HTR-8/SVneo (cell line): ENCODE data around the gene PPP1R15B.

Experiments used
- DNase-seq: peaks from one replicate; pipeline ENCODE4 v3.0.0; 2011; ENCODE audit warnings: low spot score, mixed read lengths; ENCODE audit not compliant: insufficient read length
- FAIRE-seq: peaks from 2 replicates; lab custom pipeline; 2011; peaks lifted over from hg19 to GRCh38; lab: Jason Lieb, UNC

The PPP1R15B gene

GRCh38 chr1:204445860-204446412 is 34.3 kb upstream of the PPP1R15B start:
- FAIRE-seq (no peak), DNase-seq (peak; percentile 39)

- no peak for DNase-seq
Observed at GRCh38 chr1:204443871-204444581, 32.4 kb upstream of the PPP1R15B start.

GRCh38 chr1:204443260-204443619 is 31.6 kb upstream of the PPP1R15B start:
- no peak for FAIRE-seq

More at GRCh38 chr1:204443871-204444581, 32.4 kb upstream of the PPP1R15B start:
- no peak for FAIRE-seq

GRCh38 chr1:204442376-204443259 is 31.0 kb upstream of the PPP1R15B start:
- no peak for DNase-seq
- no peak for FAIRE-seq

More at GRCh38 chr1:204443260-204443619, 31.6 kb upstream of the PPP1R15B start:
- DNase-seq, result no peak

GRCh38 chr1:204441558-204441957 is 29.9 kb upstream of the PPP1R15B start:
- FAIRE-seq, result no peak

GRCh38 chr1:204439621-204440375 is 28.2 kb upstream of the PPP1R15B start:
- FAIRE-seq (no peak), DNase-seq (no peak)

More at GRCh38 chr1:204441558-204441957, 29.9 kb upstream of the PPP1R15B start:
- DNase-seq, result no peak

- FAIRE-seq (no peak), DNase-seq (peak; percentile 85)
Observed at GRCh38 chr1:204438628-204439027, 27.0 kb upstream of the PPP1R15B start.

- FAIRE-seq (no peak), DNase-seq (no peak)
Observed at GRCh38 chr1:204437796-204438570, 26.4 kb upstream of the PPP1R15B start.

- no peak for FAIRE-seq
- no peak for DNase-seq
Observed at GRCh38 chr1:204435872-204436271, 24.3 kb upstream of the PPP1R15B start.

GRCh38 chr1:204435381-204435831 is 23.8 kb upstream of the PPP1R15B start:
- FAIRE-seq (no peak), DNase-seq (no peak)

- FAIRE-seq (no peak), DNase-seq (no peak)
Observed at GRCh38 chr1:204434116-204434755, 22.6 kb upstream of the PPP1R15B start.

- DNase-seq (no peak), FAIRE-seq (no peak)
Observed at GRCh38 chr1:204432708-204433107, 21.1 kb upstream of the PPP1R15B start.

- DNase-seq, result peak; percentile 79
- FAIRE-seq, result peak; percentile 58
Observed at GRCh38 chr1:204431310-204432184, 19.9 kb upstream of the PPP1R15B start.

GRCh38 chr1:204429746-204430145 is 18.1 kb upstream of the PPP1R15B start:
- DNase-seq (no peak), FAIRE-seq (no peak)

GRCh38 chr1:204426971-204427701 is 15.5 kb upstream of the PPP1R15B start:
- DNase-seq, result no peak
- no peak for FAIRE-seq

- FAIRE-seq (no peak), DNase-seq (no peak)
Observed at GRCh38 chr1:204426474-204426873, 14.9 kb upstream of the PPP1R15B start.

GRCh38 chr1:204426035-204426436 is 14.4 kb upstream of the PPP1R15B start:
- peak; percentile 16 for FAIRE-seq
- peak; percentile 46 for DNase-seq
